Gastroesophageal sphincter (tissue), 3 donors: ENCODE data around the gene DOCK10.

ENCODE experiments used
- POLR2A ChIP-seq, 2 donors: fragments of 450-650 bp; IDR thresholded peaks; one replicate each; pipeline ENCODE4 v1.6.1; 2017; ENCODE audit warnings: antibody characterized with exemption in 2 of 2, mild to moderate bottlenecking in 2 of 2, moderate library complexity in 1 of 2
- POLR2AphosphoS5 ChIP-seq: sonication (generic); formaldehyde crosslinking; IDR thresholded peaks from one replicate; pipeline ENCODE4 v1.6.1; 2017; ENCODE audit warnings: antibody characterized with exemption
- TF ChIP-seq, protein P1 (sequence below), 4 experiments: fragments of 200-600 bp in 2 of 4; fragments of 450-650 bp in 2 of 4; sonication (generic) in 1 of 4; IDR thresholded peaks; one replicate each; pipeline ENCODE4 v1.5.1; 2017 to 2019; ENCODE audit warnings: antibody characterized with exemption in 4 of 4, mild to moderate bottlenecking in 2 of 4, moderate library complexity in 2 of 4

DNA sequence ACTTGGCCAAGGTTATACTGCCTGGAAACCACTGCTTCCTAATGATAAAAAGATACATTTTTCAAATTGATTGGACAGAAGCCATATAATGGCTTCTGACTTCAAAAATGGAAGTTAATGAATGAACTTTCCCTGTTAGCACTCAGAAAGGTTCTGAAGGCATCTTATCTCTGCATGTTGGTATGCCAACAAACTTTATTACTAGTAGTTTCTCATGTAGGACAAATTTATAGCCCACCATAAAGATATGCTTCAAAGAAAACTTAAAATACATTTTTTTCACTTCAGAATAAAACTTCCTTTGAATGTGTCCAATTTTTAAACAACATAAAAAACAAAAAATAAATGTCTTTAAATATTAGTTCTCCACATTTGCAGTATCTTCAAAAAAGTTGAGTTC is 10.0 kb downstream of the DOCK10 start:
- TF ChIP-seq, protein P1, sequence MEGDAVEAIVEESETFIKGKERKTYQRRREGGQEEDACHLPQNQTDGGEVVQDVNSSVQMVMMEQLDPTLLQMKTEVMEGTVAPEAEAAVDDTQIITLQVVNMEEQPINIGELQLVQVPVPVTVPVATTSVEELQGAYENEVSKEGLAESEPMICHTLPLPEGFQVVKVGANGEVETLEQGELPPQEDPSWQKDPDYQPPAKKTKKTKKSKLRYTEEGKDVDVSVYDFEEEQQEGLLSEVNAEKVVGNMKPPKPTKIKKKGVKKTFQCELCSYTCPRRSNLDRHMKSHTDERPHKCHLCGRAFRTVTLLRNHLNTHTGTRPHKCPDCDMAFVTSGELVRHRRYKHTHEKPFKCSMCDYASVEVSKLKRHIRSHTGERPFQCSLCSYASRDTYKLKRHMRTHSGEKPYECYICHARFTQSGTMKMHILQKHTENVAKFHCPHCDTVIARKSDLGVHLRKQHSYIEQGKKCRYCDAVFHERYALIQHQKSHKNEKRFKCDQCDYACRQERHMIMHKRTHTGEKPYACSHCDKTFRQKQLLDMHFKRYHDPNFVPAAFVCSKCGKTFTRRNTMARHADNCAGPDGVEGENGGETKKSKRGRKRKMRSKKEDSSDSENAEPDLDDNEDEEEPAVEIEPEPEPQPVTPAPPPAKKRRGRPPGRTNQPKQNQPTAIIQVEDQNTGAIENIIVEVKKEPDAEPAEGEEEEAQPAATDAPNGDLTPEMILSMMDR (IDR thresholded peaks at IDR 0.05): no peak
- TF ChIP-seq POLR2A (IDR thresholded peaks at IDR 0.05): no peak
- TF ChIP-seq POLR2AphosphoS5: no peak
